Thoracic aorta (tissue), 2 donors: ENCODE results near the gene HMG20A. TPM values are rescaled to one million over a fixed set of nuclear protein-coding genes. Genes with fewer than 3 reads are reported as not detected.

Source experiments
- ATAC-seq: fragments of 150-250 bp; one replicate; pipeline ENCODE4 v1.8.0; 2017; ENCODE audit warnings: low read depth; ENCODE audit not compliant: insufficient number of reproducible peaks, low FRiP score
- DNase-seq: peaks from one replicate; pipeline ENCODE4 v3.0.0-alpha.2; 2020; ENCODE audit warnings: low spot score
- H3K27ac ChIP-seq, 2 donors: fragments of 200-600 bp; sonication (generic); 1 replicate in 1 of 2; 2 replicates in 1 of 2; pipeline ENCODE4 v1.5.1; 2016; ENCODE audit warnings: mild to moderate bottlenecking in 2 of 2, moderate library complexity in 2 of 2
- H3K27me3 ChIP-seq: fragments of 200-600 bp; sonication (generic); replicated peaks from 2 replicates; pipeline ENCODE4 v1.6.0; 2016; ENCODE audit warnings: mild to moderate bottlenecking; ENCODE audit not compliant: insufficient read depth
- H3K36me3 ChIP-seq: fragments of 200-600 bp; sonication (generic); one replicate; pipeline ENCODE4 v1.5.1; 2016
- H3K4me1 ChIP-seq, 2 donors: fragments of 200-600 bp; sonication (generic); 1 replicate in 1 of 2; 2 replicates in 1 of 2; pipeline versions ENCODE4 v1.5.1 to v1.6.0; 2016; ENCODE audit warnings: low read depth in 2 of 2, mild to moderate bottlenecking in 1 of 2; ENCODE audit not compliant: control insufficient read depth in 1 of 2
- H3K4me3 ChIP-seq: fragments of 200-600 bp; sonication (generic); 2 replicates; pipeline ENCODE4 v1.5.1; 2016; ENCODE audit warnings: mild to moderate bottlenecking
- H3K9me3 ChIP-seq: fragments of 200-600 bp; sonication (generic); 2 replicates; pipeline ENCODE4 v1.5.1; 2016
- CTCF ChIP-seq: fragments of 200-600 bp; sonication (generic); IDR thresholded peaks from one replicate; pipeline ENCODE4 v1.5.1; 2019; ENCODE audit warnings: antibody characterized with exemption
- total RNA-seq, 2 donors: library from RNA; depleted of rRNA; stranded (reverse); fragments of >200 nt; gene quantifications; one replicate each; pipeline versions ENCODE4 v1.1.0 to v1.2.3, GENCODE V29; 2016

Gene HMG20A
- total RNA-seq, 2 donors from 2014 or later: 25.7 to 47.3 TPM

GRCh38 chr15:77391372-77391951 is 29.2 kb upstream of the HMG20A start:
- DNase-seq (no peak), ATAC-seq (no peak)

GRCh38 chr15:77392762-77393470 is 27.8 kb upstream of the HMG20A start:
- Histone ChIP-seq H3K36me3 (no peaks in the 10 kb centered on the region), H3K27me3 (no peaks in the 10 kb centered on the region), H3K9me3 (peaks cover 11% of the 10 kb centered on the region), H3K27ac (no peak overlapping the region), H3K4me3 (no peak overlapping the region), H3K4me1 (peaks cover under 1 to 13% of the 10 kb centered on the region in 2 donors)
- TF ChIP-seq CTCF: no peak
- DNase-seq (no peak), ATAC-seq (no peak)

More at GRCh38 chr15:77391372-77391951, 29.2 kb upstream of the HMG20A start:
- no peak for TF ChIP-seq CTCF
- Histone ChIP-seq H3K9me3 (peaks cover 7% of the 10 kb centered on the region), H3K4me3 (no peak overlapping the region), H3K36me3 (no peaks in the 10 kb centered on the region), H3K27ac (no peak overlapping the region), H3K4me1 (peaks cover 9 to 15% of the 10 kb centered on the region in 2 donors), H3K27me3 (no peaks in the 10 kb centered on the region)

GRCh38 chr15:77393471-77393840 is 27.2 kb upstream of the HMG20A start:
- no peak for TF ChIP-seq CTCF
- DNase-seq (no peak), ATAC-seq (no peak)
- H3K4me1 ChIP-seq: peaks cover 0 to 12% of the 10 kb centered on the region in 2 donors
- no peaks in the 10 kb centered on the region for H3K36me3 ChIP-seq
- H3K4me3 ChIP-seq: no peak overlapping the region
- peaks cover 11% of the 10 kb centered on the region for H3K9me3 ChIP-seq
- H3K27me3 ChIP-seq: no peaks in the 10 kb centered on the region
- H3K27ac ChIP-seq: no peak overlapping the region

- H3K4me3 ChIP-seq: no peak overlapping the region
- ATAC-seq: no peak
- H3K27ac ChIP-seq: no peak overlapping the region
- H3K27me3 ChIP-seq: no peaks in the 10 kb centered on the region
- no peak for DNase-seq
- H3K9me3 ChIP-seq: peaks cover 23% of the 10 kb centered on the region
- no peak for TF ChIP-seq CTCF
- H3K4me1 ChIP-seq: peaks cover 0 to 12% of the 10 kb centered on the region in 2 donors
- no peaks in the 10 kb centered on the region for H3K36me3 ChIP-seq
These were observed 25.5 kb upstream of the HMG20A start for GRCh38 chr15:77395013-77395774.

- H3K4me3 ChIP-seq: no peak overlapping the region
- H3K9me3 ChIP-seq: peaks cover 23% of the 10 kb centered on the region
- no peak for ATAC-seq
- H3K27ac ChIP-seq: no peak overlapping the region
- H3K4me1 ChIP-seq: peaks cover 0 to 1% of the 10 kb centered on the region in 2 donors
- H3K36me3 ChIP-seq: no peaks in the 10 kb centered on the region
- no peaks in the 10 kb centered on the region for H3K27me3 ChIP-seq
- no peak for DNase-seq
- TF ChIP-seq CTCF: no peak
These were observed 24.0 kb upstream of the HMG20A start for GRCh38 chr15:77396692-77397091.
